ENCODE measurements around the gene PIAS1.

Gene PIAS1

GRCh38 chr15:68062214-68062613 is 8.1 kb downstream of the PIAS1 start:
- no peak for DNase-seq (ENCODE audit: low read depth in 3 of 3, low spot score in 1 of 3)

GRCh38 chr15:68062946-68063465 is 8.9 kb downstream of the PIAS1 start:
- no peak for DNase-seq (ENCODE audit: low read depth in 3 of 3, low spot score in 1 of 3)

- DNase-seq (ENCODE audit: low read depth in 3 of 3, low spot score in 1 of 3) = no peak
Observed at GRCh38 chr15:68063606-68064005, 9.5 kb downstream of the PIAS1 start.

GRCh38 chr15:68073576-68074288 is 19.6 kb downstream of the PIAS1 start:
- no peak for DNase-seq (ENCODE audit: low read depth in 3 of 3, low spot score in 1 of 3)

- DNase-seq (ENCODE audit: low read depth in 3 of 3, low spot score in 1 of 3) = no peak
Observed at GRCh38 chr15:68075764-68076385, 21.8 kb downstream of the PIAS1 start.

GRCh38 chr15:68078365-68078764 is 24.2 kb downstream of the PIAS1 start:
- no peak for DNase-seq (ENCODE audit: low read depth in 3 of 3, low spot score in 1 of 3)

- no peak for DNase-seq (ENCODE audit: low read depth in 3 of 3, low spot score in 1 of 3)
Observed at GRCh38 chr15:68080334-68080733, 26.2 kb downstream of the PIAS1 start.

- no peak for DNase-seq (ENCODE audit: low read depth in 3 of 3, low spot score in 1 of 3)
Observed at GRCh38 chr15:68080783-68081182, 26.7 kb downstream of the PIAS1 start.

- no peak for DNase-seq (ENCODE audit: low read depth in 3 of 3, low spot score in 1 of 3)
Observed at GRCh38 chr15:68081869-68082505, 27.9 kb downstream of the PIAS1 start.

GRCh38 chr15:68082735-68083134 is 28.6 kb downstream of the PIAS1 start:
- DNase-seq (ENCODE audit: low read depth in 3 of 3, low spot score in 1 of 3) = no peak

- no peak for DNase-seq (ENCODE audit: low read depth in 3 of 3, low spot score in 1 of 3)
Observed at GRCh38 chr15:68083463-68083862, 29.3 kb downstream of the PIAS1 start.

- DNase-seq (ENCODE audit: low read depth in 3 of 3, low spot score in 1 of 3) = no peak
Observed at GRCh38 chr15:68085052-68085451, 30.9 kb downstream of the PIAS1 start.

- DNase-seq (ENCODE audit: low read depth in 3 of 3, low spot score in 1 of 3) = no peak
Observed at GRCh38 chr15:68091743-68092142, 37.6 kb downstream of the PIAS1 start.

- no peak for DNase-seq (ENCODE audit: low read depth in 3 of 3, low spot score in 1 of 3)
Observed at GRCh38 chr15:68096099-68096498, 42.0 kb downstream of the PIAS1 start.

GRCh38 chr15:68097029-68097428 is 42.9 kb downstream of the PIAS1 start:
- DNase-seq (ENCODE audit: low read depth in 3 of 3, low spot score in 1 of 3) = no peak

- DNase-seq (ENCODE audit: low read depth in 3 of 3, low spot score in 1 of 3) = no peak
Observed at GRCh38 chr15:68098465-68098864, 44.4 kb downstream of the PIAS1 start.

GRCh38 chr15:68100194-68100593 is 46.1 kb downstream of the PIAS1 start:
- no peak for DNase-seq (ENCODE audit: low read depth in 3 of 3, low spot score in 1 of 3)

GRCh38 chr15:68103603-68104002 is 49.5 kb downstream of the PIAS1 start:
- no peak for DNase-seq (ENCODE audit: low read depth in 3 of 3, low spot score in 1 of 3)

- DNase-seq (ENCODE audit: low read depth in 3 of 3, low spot score in 1 of 3) = no peak
Observed at GRCh38 chr15:68106656-68107055, 52.5 kb downstream of the PIAS1 start.

GRCh38 chr15:68107142-68107541 is 53.0 kb downstream of the PIAS1 start:
- no peak for DNase-seq (ENCODE audit: low read depth in 3 of 3, low spot score in 1 of 3)

- DNase-seq (ENCODE audit: low read depth in 3 of 3, low spot score in 1 of 3) = no peak
Observed at GRCh38 chr15:68112706-68113105, 58.6 kb downstream of the PIAS1 start.

GRCh38 chr15:68113273-68113672 is 59.2 kb downstream of the PIAS1 start:
- no peak for DNase-seq (ENCODE audit: low read depth in 3 of 3, low spot score in 1 of 3)

All from stimulated activated CD4-positive, alpha-beta T cell treated with anti-CD3 and anti-CD28 coated beads, TNF-alpha, amount 100 ng/mL, for 1 hour (primary cell).